ENCODE measurements around the gene KRT74. TPM values are rescaled to one million over a fixed set of nuclear protein-coding genes. Genes with fewer than 3 reads are reported as not detected.

The KRT74 gene
- total RNA-seq, 1 donor from 2014 or later: not detected

DNA sequence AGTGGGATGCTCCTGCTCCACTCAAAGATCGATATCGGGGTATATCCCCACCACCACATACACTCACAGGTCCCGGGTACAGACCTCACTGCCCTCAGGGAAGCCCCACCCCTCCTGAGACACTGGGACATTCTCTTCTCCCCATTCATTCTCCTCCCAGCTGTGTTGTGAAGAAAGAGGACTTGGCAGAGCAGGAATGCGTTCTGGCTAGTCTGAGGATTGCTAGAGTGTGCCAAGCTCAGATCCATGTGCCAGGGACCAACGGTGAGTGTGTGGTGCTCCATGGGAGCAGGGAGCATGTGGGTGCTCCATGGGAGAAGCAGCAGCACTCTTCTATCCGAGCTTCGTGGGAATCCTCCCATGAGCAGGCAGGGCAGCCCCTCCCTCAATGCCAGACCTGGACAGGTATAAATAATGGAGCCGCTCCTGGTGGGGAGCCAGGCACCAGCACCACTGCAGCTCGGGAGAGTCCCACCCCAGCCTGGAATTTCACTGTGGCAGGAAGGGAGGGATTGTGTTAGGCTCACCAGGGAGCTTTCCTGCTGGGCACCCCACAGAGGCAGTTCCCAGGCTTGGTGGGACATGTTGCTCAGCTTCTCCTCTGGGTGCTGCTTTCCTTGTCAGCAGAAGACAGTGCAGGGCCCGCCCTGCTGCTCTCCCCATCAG, 51.2 kb downstream of the KRT74 start:
- no peak for DNase-seq (ENCODE audit: low read depth, low spot score)

DNA sequence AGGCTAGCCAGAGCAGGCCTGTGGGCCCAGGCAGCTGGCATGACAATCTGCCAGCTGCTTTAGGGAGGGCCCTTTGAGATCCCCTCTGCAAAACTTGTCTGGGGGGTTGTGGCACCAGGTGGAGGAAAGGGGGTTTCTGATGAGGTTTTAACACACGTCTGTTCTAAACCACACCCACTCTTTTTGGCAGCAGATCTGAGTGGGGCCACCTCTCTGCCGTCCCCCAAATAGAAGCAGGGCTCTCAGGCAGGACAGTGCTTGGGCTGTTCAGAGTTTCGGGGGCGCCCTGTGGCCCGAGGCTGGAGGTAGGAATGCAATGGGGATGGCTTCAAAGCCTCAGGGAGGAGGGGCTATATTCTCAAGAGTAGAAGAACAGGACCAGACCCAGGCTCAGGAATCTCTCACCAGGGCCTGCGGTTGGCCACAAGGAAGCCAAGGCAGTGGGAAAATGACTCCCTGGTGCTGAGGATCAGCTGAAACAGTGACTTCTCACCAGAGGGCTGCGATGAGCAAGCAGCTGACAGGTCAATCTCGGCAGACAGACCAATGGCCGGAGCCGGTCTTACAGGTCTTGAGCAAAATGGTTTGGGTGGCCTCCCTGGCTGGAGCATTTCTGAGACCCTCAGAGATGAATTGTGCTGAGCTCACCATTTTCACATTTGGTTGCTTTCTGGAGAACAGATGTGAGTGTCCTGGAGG, 51.9 kb downstream of the KRT74 start:
- no peak for DNase-seq (ENCODE audit: low read depth, low spot score)

DNA sequence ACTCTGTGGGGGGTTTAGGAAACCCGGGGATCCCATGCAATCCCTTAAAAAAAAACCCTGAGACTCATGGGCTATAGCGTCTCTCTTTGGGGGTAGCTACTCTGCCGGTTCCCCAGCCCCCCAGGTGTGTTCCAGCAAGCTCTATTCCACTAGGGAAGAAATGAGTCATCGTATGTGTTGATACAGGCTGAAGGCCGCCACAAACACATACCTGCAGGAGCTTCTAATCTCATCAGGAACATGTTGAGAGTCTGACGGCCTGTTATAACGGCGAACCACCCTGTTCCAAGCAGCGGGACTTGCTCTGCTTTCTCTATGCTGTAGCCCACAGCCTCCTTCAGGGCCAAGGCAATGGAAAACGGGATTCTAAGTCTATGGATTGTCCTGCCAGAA, 52.5 kb downstream of the KRT74 start:
- DNase-seq (ENCODE audit: low read depth, low spot score): no peak

DNA sequence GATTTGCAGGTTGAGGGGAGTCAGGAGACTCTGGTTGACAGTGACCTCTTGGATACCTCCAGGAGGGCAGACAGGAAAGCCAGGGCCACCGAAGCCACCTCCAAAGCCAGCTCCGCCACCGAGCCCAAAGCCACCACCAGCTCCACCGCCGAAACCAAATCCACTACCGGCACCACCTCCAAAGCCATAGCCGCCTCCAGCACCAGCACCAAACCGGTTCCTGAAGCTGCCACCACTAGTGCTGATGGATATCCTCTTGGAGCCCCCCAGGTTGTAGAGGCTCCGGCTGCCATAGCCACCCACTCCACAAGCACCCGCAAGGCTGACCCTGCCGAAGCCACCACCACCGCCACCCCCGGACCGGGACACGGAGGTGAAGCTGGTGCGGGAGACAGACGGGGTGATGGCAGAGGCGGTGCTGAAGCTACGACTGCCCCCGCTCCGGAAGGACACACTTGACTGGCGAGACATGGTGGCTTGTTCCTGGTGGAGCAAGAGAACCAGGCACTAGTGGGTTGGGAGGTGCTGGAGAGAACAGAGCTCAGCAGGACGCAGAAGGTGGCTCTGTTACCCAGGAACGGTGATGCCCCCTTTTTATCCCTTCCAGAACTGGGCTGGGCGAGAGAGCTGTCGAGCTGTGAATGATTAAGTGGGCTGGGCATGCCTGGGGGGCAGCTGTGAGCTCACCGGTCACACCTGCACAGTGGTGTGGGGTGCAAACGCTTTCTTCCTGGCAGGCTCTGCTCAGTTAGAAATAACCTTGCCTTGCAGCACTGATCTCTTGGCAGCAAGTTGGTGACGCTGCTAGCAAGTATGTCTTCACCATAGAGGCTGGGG, 53.6 kb downstream of the KRT74 start, which contains the start of gene KRT5:
Gene KRT5, minus strand, starts transcription at position 569 of the 837 bp plus-strand sequence. Its CDS starts 98 bp downstream, at position 471.
- no peak for DNase-seq (ENCODE audit: low read depth, low spot score)

DNA sequence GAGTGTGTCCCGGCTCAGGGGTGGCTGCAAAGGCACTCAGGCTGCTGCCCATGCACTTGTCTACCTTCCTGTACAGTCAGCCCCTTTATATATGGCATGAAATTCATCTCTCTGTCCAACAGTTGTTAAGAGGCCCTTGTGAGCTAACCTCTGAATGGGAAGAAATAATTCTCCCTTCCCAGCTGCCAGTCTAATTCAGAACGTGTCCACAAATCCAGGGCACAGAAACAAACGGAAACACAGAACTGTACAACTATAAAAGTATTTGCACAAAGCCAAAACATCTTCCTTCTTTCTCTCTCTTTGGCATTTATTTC, 54.3 kb downstream of the KRT74 start:
- DNase-seq (ENCODE audit: low read depth, low spot score): no peak

DNA sequence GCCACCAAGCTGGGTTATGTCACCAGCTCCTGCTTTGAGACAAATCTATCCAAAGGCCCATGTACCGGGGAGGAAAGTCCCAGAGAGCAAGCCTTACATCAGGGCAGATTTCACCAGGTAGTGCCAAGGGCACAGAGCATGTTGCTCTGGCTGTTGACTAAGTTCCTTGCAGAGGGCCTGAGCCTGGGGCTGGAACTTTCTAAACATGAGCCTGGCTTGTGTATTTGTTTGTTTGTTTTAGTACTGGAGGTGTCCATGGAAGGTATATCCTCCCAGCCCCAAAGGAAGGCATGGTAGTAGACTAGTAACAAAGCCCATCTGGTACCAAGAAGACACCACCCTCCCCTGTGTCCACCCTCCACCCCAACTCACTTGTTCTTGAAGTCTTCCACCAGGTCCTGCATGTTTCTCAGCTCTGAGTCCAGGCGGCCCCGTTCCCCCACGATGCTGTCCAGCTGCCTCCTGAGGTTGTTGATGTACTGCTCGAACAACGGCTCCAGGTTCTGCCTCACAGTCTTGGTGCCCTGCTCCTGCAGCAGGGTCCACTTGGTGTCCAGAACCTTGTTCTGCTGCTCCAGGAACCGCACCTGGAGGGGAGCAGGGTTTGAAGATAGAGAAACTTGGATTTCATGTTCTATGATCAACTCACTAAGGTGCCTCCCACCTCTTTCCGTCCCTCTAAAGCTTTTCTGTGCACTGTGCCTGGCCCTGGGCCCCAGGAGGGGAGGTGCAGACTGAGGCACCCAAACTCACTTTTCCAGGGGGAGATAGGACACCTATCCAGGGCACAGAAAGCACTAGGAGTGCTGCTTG, 54.9 kb downstream of the KRT74 start:
- DNase-seq (ENCODE audit: low read depth, low spot score): no peak

DNA sequence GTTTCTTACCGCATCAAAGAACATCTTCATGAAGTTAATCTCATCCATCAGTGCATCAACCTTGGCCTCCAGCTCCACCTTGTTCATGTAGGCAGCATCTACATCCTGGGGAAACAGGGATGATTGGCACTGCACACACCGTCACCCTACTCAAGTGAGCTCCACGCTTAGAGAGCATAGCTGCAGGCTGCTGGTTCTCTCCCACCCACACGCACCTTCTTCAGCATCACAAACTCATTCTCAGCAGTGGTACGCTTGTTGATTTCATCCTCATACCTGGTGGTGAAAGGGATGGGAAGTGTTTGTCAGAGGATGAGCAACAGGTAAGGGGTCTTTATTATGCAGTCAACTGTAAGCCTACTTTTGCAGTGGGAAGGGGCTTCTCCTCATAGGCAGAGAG, 55.8 kb downstream of the KRT74 start:
- no peak for DNase-seq (ENCODE audit: low read depth, low spot score)

DNA sequence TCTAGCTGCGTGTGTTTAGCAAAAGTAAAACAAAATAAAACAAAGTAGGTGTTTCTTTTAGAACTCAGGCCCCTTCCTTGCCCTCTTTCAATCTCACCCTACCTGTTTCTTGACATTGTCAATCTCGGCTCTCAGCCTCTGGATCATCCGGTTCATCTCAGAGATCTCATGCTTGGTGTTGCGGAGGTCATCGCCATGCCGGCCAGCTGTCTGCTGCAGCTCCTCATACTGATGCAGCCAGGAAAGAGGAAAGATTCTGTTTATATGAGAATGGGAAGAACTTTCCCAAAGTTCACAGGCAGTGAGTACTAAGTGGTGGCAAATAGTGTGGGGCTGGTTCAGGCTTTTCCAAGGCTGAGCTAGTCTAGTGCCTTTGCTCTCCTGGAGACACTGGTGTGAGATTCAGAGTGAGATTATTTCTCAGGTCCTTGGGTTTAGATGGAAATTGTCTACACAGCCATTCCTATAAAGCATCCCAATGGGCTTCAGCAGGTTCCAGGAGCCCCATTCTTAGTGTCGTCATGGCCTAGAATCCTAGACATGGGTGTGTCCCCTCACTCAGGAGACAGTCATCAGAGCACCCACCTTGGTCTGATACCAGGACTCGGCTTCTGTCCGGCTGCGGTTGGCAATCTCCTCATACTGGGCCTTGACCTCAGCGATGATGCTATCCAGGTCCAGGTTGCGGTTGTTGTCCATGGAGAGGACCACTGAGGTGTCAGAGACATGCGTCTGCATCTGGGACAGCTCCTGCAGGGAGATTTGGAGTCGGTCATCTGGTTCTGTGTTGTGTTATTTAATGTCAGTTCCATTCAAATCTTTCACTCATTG, 56.4 kb downstream of the KRT74 start:
- DNase-seq (ENCODE audit: low read depth, low spot score): no peak

DNA sequence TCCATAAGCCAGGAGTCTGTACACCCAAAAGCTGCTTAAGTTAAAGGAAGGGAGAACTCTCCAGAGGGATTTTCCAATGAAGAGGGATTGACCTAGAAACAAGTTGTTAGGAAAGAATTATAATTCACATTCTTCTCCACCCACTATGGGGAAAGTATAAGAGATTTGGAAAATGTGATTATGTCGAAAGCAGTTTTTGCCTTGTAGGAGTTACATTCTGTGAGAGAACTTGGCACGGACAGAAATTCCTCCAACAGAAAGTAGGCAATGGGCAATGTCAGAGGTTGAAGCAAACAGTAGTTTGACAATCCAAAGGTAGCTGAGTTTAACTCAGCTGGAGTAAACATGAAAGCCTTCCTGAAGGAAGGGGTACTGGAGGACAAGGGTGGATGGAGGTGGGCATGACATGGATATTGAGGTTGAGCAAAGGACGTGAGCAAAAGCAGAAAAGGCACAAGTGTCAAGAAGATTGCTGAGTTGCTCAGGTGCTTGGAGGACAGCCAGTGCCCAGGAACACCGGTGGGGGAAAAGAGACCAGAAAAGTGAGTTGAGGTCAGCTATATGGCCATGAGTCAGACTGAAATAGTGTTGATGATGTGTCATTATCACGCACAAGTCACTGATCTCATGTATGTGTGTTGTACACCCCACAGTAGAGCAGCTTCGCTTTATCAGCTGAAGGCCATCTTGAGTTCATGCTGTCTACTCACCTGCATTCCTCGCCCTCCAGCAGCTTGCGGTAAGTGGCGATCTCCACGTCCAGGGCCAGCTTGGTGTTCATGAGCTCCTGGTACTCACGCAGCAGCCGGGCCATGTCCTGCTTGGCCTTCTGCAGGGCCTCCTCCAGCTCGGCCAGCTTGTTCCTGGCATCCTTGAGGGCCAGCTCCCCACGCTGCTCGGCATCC, 57.5 kb downstream of the KRT74 start:
- no peak for DNase-seq (ENCODE audit: low read depth, low spot score)

Other genes starting within 250 kb of the KRT74 start
- under 0.01 TPM in 1 of 2 replicates, not detected in the other for gene KRT85, start 206.4 kb downstream of the KRT74 start, total RNA-seq
- not detected in 2 replicates for gene KRT84, start 188.2 kb downstream of the KRT74 start, total RNA-seq
- not detected in 2 replicates for gene KRT82, start 167.5 kb downstream of the KRT74 start, total RNA-seq
- gene KRT75, start 139.5 kb downstream of the KRT74 start, total RNA-seq: not detected in 2 replicates
- 0.07 and 0.18 TPM in 2 replicates for gene KRT6B, start 121.7 kb downstream of the KRT74 start, total RNA-seq
- gene KRT6C, start 100.0 kb downstream of the KRT74 start, total RNA-seq: 0.07 TPM in 1 of 2 replicates, not detected in the other
- gene KRT6A, start 80.6 kb downstream of the KRT74 start, total RNA-seq: 0.79 and 12.6 TPM in 2 replicates
- gene KRT5, start 53.4 kb downstream of the KRT74 start, total RNA-seq: 0.66 and 2.0 TPM in 2 replicates
- not detected in 2 replicates for gene KRT71, start 20.7 kb downstream of the KRT74 start, total RNA-seq
- not detected in 2 replicates for gene KRT72, start 27.6 kb upstream of the KRT74 start, total RNA-seq
- gene KRT73, start 44.7 kb upstream of the KRT74 start, total RNA-seq: not detected in 2 replicates
- gene KRT2, start 78.4 kb upstream of the KRT74 start, total RNA-seq: not detected in 2 replicates
- not detected in 2 replicates for gene KRT1, start 106.6 kb upstream of the KRT74 start, total RNA-seq
- not detected in 2 replicates for gene KRT77, start 129.7 kb upstream of the KRT74 start, total RNA-seq
- gene KRT76, start 203.5 kb upstream of the KRT74 start, total RNA-seq: not detected in 2 replicates
- not detected in 2 replicates for gene KRT3, start 222.3 kb upstream of the KRT74 start, total RNA-seq
- gene KRT4, start 240.3 kb upstream of the KRT74 start, total RNA-seq: not detected in 2 replicates

Measured in pulmonary artery endothelial cell (primary cell).